NCI-H2196 (cell line): Measurements from ENCODE around the gene IWS1.
"Not testable (repeated sequence)": the region's sequence is repeated elsewhere in the genome, so short reads cannot be mapped to it uniquely, and the experiment has no call there.

Source experiments
- DNase-seq: peaks from one replicate; lab custom pipeline; 2025; ENCODE audit not compliant: unreplicated experiment; lab: John Stamatoyannopoulos, UW

Gene IWS1

GRCh38 chr2:127561371-127561770 lies 35.1 kb upstream of the IWS1 start:
- no peak for DNase-seq

GRCh38 chr2:127560931-127561280 lies 34.6 kb upstream of the IWS1 start:
- no peak for DNase-seq

- DNase-seq = no peak
Observed at GRCh38 chr2:127560201-127560930, 34.1 kb upstream of the IWS1 start.

- DNase-seq = no peak
Observed at GRCh38 chr2:127559454-127559853, 33.2 kb upstream of the IWS1 start.

- DNase-seq = no peak
Observed at GRCh38 chr2:127558911-127559310, 32.6 kb upstream of the IWS1 start.

- DNase-seq = no peak
Observed at GRCh38 chr2:127552846-127553245, 26.6 kb upstream of the IWS1 start.

- DNase-seq = no peak
Observed at GRCh38 chr2:127552336-127552735, 26.0 kb upstream of the IWS1 start.

- DNase-seq = no peak
Observed at GRCh38 chr2:127551221-127551930, 25.1 kb upstream of the IWS1 start.

- DNase-seq = no peak
Observed at GRCh38 chr2:127546797-127547196, 20.5 kb upstream of the IWS1 start.

GRCh38 chr2:127545796-127546195 lies 19.5 kb upstream of the IWS1 start:
- no peak for DNase-seq

GRCh38 chr2:127545189-127545588 lies 18.9 kb upstream of the IWS1 start:
- DNase-seq = no peak

- DNase-seq = not testable (repeated sequence)
Observed at GRCh38 chr2:127543013-127543501, 16.8 kb upstream of the IWS1 start.

- no peak for DNase-seq
Observed at GRCh38 chr2:127542231-127542630, 15.9 kb upstream of the IWS1 start.

- DNase-seq = no peak
Observed at GRCh38 chr2:127541809-127542208, 15.5 kb upstream of the IWS1 start.

GRCh38 chr2:127537644-127538043 lies 11.4 kb upstream of the IWS1 start:
- DNase-seq = no peak

- DNase-seq = no peak
Observed at GRCh38 chr2:127536707-127537541, 10.6 kb upstream of the IWS1 start.

GRCh38 chr2:127535918-127536317 lies 9.6 kb upstream of the IWS1 start:
- DNase-seq = no peak

- DNase-seq = no peak
Observed at GRCh38 chr2:127535422-127535901, 9.2 kb upstream of the IWS1 start, which contains the start of gene MYO7B. MYO7B (plus strand) TSS chr2:127535683; CDS start chr2:127559723, 24,040 bp downstream.

- no peak for DNase-seq
Observed at GRCh38 chr2:127532296-127532695, 6.0 kb upstream of the IWS1 start.

GRCh38 chr2:127531221-127531648 lies 4.9 kb upstream of the IWS1 start:
- DNase-seq = no peak
